ENCODE measurements around the gene VANGL2.

GRCh38 chr1:160451119-160451858, 50.9 kb downstream of the VANGL2 start:
- TF ChIP-seq POLR2A (IDR thresholded peaks at IDR 0.05; ENCODE audit: low read depth, low read length) (no peak), CTCF (conservative IDR thresholded peaks at IDR 0.05; ENCODE audit: low read depth, low read length) (no peak), BHLHE40 (IDR thresholded peaks at IDR 0.05; ENCODE audit: low read depth, low read length) (no peak), RAD21 (IDR thresholded peaks at IDR 0.05; ENCODE audit: low read length) (no peak), RFX5 (IDR thresholded peaks at IDR 0.05; ENCODE audit: low read depth, low read length) (no peak), CEBPB (IDR thresholded peaks at IDR 0.05; ENCODE audit: low read depth, low read length) (no peak), USF2 (IDR thresholded peaks at IDR 0.05; ENCODE audit: low read depth, low read length) (no peak), RCOR1 (IDR thresholded peaks at IDR 0.05; ENCODE audit: insufficient replicate concordance, low read length) (no peak), NFE2L2 (IDR thresholded peaks at IDR 0.05; ENCODE audit: low read depth, low read length) (no peak)

All from IMR-90 (cell line).